CD4-positive, alpha-beta T cell treated with Interleukin-6 at 100 ng/mL for 8 hours (primary cell): ENCODE measurements around the gene ZNF121.
"Not testable (repeated sequence)": the region's sequence is repeated elsewhere in the genome, so short reads cannot be mapped to it uniquely, and the experiment has no call there.

Experiments
- DNase-seq: peaks from one replicate; pipeline ENCODE4 v3.0.0-alpha.2; 2020; ENCODE audit warnings: mixed read lengths, low spot score

ZNF121 gene

DNA sequence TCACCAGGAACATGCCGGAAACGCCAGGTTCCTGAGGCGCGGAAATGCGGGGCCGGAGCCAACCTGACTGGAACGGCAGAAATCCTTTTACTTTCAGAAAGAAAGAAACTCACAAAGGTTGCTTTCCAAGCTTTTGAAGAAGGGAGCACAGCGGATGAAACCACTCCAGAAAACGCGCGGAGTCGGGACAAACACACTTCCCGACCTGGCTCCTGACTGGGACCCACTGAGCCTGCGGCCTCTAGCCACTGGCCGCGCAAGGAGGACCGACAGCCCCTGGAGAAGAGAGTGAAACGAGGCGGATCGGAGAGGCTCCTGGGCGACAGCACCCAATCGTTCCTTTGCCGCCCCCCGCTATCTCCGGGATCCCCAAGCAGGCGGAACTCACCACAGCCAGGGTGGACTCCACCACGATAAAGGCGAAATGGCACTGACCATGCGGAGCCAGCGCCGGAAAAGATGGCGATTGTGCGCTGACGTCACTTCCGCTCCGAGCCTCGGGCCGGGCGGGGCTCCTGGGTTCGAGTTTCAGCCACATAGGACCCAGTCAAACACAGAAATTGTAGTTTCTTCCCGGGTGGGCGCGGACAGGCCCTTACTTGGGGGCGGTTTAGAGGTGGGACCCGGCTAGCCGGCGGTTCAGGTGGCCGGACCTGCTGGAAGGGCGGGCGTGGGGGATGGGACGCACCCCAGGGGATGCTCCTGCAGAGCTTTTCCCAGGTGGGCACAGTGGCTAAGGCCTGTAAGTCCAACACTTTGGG lies at the start of gene ZNF121:
ZNF121 (minus strand) TSS at position 432 of the 761 bp plus-strand sequence. CDS start 16,407 bp downstream, outside the sequence.
- DNase-seq, result peak; percentile 71

DNA sequence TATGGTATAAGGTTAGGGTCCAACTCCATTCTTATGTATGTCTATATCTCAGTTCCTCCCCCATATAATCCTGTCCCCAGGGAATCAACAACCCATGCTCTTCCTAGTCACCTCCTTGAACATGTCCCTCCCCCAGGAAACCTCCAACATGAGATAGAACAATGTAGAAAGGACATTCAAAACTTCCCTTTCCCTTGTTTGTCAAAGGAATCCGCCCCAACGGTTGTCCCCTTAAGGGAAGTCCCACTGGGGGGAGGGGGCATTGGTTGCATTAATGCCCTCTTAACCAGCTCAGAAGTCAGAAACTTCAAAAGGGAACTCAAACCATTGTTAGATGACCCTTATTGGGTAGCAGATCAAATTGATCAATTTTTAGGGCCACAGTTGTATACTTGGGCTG lies 43.6 kb upstream of the ZNF121 start:
- DNase-seq, result no peak

DNA sequence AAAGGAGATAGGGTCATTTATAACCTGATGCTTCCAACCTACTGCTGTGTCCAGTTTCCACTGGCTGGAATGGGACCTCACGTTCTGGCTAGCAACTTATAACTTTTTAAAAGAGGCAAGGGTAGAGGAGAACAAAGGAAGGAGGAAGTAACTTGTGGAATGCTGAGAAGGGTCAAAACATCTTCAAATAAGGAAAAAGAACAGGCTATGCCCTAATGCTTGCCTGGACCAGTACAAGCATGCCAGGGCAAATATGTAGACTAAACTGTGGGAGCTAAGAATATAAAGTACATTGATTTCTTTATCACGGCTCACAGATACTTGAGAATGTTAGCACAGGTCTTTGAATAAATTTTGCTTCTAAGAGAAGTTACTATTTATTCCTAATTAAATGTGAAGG lies 38.2 kb upstream of the ZNF121 start:
- DNase-seq, result no peak

DNA sequence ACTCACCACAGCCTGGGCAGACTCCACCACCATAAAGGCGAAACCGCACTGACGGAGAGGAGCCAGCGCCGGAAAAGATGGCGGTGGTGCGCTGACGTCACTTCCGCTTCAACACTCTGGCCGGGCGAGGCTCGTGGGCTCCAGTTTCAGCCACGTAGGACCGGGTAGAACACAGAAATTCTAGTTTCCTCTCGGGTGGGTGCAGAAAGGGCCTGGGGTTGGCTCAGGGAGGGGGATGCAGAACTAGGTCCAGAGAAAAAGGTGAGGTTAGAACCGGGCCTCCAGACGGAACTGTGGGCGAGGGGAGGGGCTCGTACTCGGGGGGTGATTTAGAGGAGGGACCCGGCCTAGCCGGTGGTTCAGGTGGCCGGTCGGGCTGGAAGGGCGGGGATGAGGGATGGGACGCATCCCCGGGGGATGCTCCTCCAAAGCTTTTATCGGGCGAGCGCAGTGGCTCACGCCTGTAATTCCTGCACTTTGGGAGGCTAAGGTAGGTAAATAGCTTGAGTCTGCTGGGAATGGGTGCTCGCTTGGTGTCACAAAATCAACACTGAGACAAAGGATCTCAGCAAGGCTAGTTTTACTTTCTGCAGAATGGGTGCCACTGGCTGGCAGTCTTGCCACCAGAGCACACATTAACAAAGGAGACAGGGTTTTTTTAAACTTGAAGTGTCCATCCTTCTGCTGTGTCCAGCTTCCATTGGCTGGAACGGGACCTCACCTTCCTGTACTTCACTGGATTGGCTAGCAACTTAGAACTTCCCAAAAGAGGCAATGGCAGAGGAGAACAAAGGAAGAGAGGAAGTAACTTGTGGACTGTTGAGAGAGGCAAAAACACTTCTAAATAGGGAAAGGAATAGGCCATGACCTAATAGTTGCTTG lies 37.1 kb upstream of the ZNF121 start, which contains the start of gene ZNF561:
ZNF561 (minus strand) TSS at position 77 of the 882 bp plus-strand sequence. CDS start 1,776 bp downstream, outside the sequence.
- peak; percentile 85 for DNase-seq

DNA sequence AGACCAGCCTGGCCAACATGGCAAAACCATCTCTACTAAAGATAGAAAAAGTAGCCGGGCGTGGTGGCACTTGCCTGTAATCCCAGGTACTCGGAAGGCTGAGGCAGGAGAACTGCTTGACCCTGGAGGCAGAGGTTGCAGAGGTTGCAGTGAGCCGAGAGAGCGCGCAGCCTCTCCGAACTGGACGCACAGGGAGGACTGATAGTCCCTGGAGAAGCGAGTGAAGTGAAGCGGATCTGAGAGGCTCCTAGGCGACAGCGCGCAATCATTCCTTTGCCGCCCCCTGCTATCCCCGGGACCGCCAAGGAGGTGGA lies 36.5 kb upstream of the ZNF121 start:
- DNase-seq, result no peak

DNA sequence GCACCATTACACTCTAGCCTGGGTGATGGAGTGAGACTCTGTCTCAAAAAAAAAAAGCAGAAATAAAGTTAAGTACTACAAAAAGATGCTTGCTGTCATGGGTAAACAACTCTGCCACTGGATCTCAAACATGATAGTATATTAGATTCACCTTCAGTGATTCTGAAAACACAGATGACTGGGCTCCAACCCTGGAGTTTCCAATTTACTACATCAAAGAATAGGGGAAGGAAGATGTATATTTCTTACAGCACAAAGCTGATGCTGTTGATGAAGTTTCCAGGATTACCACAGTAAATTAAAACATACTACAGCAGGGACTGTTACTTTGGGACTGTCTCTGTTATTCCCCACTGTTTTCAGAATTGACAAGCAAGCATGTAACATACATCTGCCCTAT lies 31.5 kb upstream of the ZNF121 start:
- DNase-seq, result no peak

DNA sequence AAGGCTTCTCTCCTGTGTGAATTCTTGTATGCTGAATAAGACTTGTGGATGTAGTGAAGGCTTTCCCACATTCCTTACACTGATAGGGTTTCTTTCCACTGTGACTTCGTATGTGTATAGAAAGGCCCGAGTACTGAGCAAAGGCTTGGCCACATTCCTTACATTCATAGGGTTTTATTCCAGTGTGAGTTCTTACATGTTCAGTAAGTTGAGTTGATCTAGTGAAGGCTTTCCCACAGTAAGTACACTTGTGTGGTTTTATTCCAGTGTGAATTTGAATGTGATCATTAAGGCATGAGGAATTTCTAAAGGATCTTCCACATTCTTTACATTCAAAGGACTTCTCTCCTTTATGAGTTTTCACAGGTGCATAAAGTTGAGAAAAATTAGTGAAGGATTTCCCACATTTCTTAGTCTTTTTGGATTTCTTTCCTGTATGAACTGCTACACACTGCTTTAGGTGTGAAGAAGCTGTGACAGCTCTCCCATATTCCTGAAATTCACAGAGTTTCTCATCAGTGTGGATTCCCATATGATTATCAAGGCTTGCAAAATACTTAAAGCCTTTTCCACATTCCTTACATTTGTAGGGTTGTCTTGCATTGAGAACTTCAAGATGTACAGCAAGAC lies 26.3 kb upstream of the ZNF121 start:
- no peak for DNase-seq

DNA sequence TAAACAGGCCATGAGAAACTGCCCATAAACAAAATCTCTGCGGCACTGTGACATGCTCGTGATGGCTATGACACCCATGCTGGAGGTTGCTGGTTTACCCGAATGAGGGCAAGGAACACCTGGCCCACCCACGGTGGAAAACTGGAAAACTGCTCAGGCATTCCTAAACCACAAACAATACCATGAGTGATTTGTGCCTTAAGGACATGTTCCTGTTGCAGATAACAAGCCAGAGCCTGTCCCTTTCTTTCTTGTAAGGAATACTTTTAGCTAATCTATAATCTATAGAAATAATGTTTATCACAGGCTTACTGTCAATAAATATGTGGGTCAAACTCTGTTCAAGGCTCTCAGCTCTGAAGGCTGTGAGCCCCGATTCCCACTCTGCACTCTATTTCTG lies 24.6 kb upstream of the ZNF121 start:
- DNase-seq, result no peak

DNA sequence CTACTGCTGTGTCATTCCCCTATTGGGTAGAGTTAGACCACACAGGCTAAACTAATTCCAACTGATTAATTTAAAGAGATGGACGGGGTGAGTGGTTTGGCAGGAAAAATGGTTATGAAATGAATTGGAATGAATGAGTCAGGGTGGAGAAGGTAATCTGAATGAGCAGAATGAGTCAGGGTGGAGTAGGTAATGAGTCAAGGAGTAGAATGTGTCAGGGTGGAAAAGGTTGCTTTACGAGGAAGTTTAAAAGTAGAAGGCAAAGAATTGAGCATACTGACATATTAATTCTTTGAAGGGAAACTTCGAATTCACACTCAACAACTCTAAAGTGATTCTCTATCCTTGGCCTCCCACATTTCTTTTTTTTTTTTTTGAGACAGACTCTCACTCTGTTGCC lies 12.7 kb upstream of the ZNF121 start:
- no peak for DNase-seq

DNA sequence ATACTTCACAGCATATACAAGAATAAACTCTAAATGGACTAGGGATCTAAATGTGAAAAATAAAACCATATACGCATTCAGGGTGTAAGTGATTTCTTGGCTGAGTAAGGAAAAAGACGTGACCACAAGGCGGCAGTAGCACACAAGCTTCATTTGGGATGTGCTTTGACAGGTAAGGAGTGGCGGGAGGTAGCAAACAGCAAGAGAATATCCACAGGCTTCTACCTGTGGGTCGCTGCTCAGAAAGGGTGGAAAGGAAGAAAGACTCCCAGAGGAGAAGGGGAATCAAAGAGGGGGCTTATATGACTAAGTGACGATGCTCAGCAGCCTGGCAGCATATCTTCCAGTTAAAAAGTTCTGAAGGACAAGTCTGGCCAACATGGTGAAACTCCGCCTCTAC lies 2.5 kb upstream of the ZNF121 start:
- peak; percentile 75 for DNase-seq

DNA sequence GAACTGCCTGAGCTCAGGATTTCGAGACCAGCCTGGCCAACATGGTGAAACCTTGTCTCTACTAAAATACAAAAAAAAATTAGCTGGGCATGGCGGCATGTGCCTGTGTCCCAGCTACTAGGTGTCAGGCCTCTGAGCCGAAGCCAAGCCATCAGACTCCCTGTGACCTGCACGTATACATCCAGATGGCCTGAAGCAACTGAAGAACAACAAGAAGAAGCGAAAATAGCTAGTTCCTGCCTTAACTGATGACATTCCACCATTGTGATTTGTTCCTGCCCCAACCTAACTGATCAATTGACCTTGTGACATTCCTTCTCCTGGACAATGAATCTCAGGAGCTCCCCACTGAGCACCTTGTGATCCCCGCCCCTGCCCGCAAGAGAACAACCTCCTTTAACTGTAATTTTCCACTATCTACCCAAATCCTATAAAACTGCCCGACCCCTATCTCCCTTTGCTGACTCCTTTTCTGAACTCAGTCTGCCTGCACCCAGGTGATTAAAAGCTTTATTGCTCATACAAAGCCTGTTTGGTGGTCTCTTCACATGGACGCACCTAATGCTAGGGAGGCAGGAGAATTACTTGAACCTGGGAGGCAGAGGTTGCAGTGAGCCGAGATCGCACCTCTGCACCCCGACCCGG lies 2.1 kb downstream of the ZNF121 start:
- not testable (repeated sequence) for DNase-seq

DNA sequence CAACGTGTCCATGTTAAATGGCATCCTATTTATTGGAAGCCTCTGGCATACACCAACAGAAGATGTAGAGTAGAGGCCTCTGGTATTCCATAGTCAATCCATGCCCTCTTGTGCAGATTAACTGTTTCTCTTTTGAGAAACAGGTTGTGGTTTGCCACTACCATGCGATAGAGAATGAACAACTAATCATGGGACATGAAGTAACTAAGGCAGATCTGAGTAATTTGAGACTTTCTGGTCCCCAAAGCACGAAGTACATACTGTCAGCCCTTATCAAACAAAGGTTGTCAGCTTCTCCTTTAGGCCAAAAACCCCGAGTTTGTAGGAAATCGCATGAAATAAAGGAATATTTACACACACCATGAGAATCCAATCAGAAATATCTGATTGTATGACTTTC lies 3.6 kb downstream of the ZNF121 start:
- DNase-seq, result no peak

DNA sequence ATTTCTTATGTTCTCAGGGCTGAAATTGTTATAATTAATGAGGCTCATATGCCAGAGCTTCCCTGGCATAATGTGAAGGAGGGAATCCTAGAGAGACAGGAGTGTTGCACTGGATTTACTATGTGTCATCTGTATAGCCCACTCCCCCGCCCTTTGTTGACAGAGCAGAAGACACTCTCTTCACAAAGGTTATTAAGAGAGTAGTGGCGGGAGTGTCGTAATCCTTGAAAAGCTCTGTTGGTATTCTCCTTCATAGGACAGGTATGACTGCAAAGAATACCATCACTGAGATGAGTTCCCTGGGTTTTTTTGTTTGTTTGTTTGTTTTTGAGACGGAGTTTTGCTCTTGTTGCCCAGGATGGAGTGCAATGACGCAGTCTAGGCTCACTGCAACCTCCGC lies 14.0 kb downstream of the ZNF121 start:
- DNase-seq, result no peak

DNA sequence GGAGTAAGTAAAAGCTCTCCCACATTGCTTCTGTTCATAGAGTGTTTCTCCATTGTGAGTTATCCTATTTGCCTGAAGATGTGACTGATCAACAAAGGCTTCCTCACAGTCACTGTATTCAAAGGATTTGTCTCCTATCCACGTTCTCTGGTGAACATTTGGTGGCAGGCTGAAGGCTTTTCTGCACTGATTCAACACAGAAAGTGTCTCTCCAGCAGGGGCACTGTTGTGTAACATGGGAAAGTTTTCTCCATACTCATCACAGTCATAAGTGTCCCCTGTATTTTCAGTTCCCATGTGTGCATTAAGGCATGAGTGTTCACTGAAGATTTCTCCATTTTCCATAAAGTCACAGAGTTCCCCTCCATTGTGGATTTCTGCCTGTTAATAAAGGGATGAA lies 17.6 kb downstream of the ZNF121 start:
- no peak for DNase-seq

DNA sequence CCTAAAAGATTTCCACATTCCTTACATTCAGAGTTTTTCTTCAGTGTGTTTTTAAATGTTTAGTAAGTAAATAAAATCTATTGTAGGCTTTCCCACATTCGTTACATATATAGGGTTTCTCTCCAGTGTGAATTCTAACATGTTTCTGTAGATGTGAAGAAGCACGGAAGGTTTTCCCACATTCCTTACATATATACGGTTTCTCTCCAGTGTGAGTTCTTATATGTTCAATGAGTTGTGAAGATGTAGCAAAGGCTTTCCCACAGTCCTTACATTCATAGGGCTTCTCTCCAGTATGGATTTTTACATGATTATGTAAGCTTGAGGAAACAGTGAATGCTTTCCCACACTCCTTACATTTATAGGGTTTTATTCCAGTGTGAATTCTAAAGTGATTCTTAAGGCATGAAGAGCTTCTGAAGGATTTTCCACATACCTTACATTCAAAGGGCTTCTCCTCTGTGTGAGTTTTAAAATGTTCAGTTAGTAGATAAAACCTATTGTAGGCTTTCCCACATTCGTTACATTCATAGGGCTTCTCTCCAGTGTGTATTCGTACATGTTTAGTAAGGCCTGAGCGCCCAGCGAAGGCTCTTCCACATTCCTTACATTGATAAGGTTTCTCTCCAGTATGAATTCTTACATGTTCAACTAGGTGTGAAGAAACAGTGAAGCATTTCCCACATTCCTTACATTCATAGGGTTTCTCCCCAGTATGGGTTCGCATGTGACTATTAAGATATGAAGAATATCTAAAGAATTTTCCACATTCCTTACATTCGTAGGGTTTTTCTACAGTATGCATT lies 18.2 kb downstream of the ZNF121 start:
- no peak for DNase-seq

DNA sequence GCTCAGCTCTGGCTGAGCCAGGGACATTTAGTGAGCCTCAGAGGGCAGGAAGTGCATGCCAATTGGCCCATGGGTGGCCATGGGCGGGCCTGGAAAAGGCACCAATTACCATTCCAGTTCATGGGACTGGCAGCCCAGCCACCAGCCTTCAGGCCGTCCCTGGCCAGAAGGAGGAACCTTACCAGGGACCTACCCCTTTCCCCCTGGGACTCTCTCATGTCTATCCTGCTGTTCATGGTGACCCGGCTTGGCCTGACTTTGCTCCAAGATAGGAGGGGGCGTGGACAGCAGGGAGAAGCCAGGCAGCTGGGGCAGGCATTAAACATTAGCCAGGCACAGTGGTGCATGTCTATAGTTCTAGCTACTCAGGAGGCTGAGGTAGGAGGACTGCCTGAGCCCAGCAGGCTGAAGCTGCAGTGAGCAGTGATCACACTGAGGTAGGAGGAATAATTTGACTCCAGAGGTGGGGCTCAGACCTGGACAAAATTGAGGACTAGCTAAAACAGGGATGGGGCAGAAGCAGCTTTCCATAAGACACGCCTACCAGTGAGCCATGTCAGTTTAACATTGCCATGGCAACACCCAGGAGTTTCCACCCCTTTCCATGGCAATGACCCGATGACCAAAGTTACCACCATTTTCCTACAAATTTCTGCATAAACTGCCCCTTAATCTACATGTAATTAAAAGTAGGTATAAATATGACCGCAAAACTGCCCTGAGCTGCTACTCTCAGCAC lies 31.6 kb downstream of the ZNF121 start:
- no peak for DNase-seq

DNA sequence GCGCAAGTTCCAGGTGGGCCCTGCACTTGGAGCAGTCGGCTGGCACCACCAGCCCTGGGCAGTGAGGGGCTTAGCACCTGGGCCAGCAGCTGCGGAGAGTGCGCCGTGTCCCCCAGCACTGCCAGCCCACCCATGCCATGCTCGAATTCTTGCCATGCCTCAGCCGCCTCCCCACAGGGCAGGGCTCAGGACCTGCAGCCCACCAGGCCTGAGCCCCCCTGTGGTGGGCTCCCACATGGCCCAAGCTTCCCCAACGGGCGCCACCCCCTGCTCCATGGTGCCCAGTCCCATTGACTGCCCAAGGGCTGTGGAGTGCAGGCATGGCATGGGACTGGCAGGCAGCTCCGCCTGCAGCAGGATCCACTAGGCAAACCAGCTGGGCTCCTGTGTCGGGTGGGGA lies 36.4 kb downstream of the ZNF121 start:
- DNase-seq, result no peak

DNA sequence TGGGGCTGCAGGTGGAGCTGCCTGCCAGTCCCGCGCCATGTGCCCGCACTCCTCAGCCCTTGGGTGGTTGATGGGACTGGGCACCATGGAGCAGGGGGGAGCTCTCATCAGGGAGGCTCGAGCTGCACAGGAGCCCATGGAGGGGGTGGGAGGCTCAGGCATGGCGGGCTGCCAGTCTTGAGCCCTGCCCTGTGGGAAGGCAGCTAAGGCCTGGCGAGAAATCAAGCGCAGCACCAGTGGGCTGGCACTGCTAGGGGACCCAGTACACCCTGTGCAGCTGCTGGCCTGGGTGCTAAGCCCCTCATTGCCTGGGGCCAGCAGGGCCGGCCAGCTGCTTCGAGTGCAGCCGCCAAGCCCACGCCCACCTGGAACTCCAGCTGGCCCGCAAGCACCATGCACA lies 43.0 kb downstream of the ZNF121 start:
- not testable (repeated sequence) for DNase-seq

DNA sequence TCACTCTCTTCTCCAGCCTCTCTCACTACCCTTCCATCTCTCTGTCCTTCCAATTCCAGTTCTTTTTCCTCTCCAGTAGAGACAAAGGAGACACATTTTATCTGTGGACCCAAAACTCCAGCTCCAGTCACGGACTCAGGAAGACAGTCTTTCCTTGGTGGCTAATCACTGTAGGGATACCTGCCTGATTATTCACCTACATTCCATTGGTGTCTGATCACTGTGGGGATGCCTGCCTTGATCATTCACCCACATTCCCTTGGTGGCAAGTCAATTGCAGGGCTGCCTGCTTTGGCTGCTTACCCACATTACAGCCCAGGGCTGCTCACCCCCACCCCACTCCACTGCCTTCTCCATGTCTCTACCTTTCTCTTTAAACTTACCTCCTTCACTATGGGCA lies 44.4 kb downstream of the ZNF121 start:
- DNase-seq, result not testable (repeated sequence)

DNA sequence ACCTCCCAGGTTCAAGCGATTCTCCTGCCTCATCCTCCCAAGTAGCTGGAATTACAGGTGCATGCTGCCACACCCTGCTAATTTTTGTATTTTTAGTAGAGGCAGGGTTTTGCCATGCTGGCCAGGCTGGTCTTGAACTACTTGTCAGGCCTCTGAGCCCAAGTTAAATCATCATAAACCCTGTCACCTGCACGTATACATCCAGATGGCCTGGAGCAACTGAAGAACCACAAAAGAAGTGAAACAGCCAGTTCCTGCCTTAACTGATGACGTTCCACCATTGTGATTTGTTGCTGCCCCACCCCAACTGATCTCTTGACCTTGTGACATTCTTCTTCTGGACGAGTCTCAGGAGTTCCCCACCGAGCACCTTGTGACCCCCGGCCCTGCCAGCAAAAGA lies 45.1 kb downstream of the ZNF121 start:
- not testable (repeated sequence) for DNase-seq
